Heart left ventricle (tissue), 16 donors: ENCODE measurements around the gene VRK2. TPM values are rescaled to one million over a fixed set of nuclear protein-coding genes. Genes with fewer than 3 reads are reported as not detected.
"Not testable (repeated sequence)": the region's sequence is repeated elsewhere in the genome, so short reads cannot be mapped to it uniquely, and the experiment has no call there.

Experiments used
- ATAC-seq, 4 donors: fragments of 200-7000 bp; cut with Tn5 transposase; one replicate each; pipeline ENCODE4 v1.9.1; 2020 to 2022; ENCODE audit warnings: moderate library complexity in 4 of 4, mild to moderate bottlenecking in 3 of 4, moderate number of reproducible peaks in 1 of 4
- DNase-seq, 5 donors: peaks; one replicate each; pipeline ENCODE4 v3.0.0-alpha.2; 2020
- H3K27ac ChIP-seq, 12 donors: fragments of 200-600 bp; sonication (generic) in 4 of 12; one replicate each; pipeline versions ENCODE4 v1.5.0 to v1.8.0; 2016 to 2022; ENCODE audit warnings: mild to moderate bottlenecking in 2 of 12
- H3K27me3 ChIP-seq, 9 donors: fragments of 200-600 bp; sonication (generic) in 2 of 9; one replicate each; pipeline versions ENCODE4 v1.5.1 to v1.8.0; 2016 to 2022; ENCODE audit warnings: mild to moderate bottlenecking in 3 of 9
- H3K36me3 ChIP-seq, 9 donors: fragments of 200-600 bp; sonication (generic) in 2 of 9; one replicate each; pipeline versions ENCODE4 v1.5.0 to v1.8.0; 2018 to 2022; ENCODE audit warnings: mild to moderate bottlenecking in 2 of 9
- H3K4me1 ChIP-seq, 12 donors: fragments of 200-600 bp; sonication (generic) in 4 of 12; one replicate each; pipeline versions ENCODE4 v1.5.0 to v1.8.0; 2016 to 2022; ENCODE audit warnings: mild to moderate bottlenecking in 3 of 12
- H3K4me3 ChIP-seq, 12 donors: fragments of 200-600 bp; sonication (generic) in 4 of 12; one replicate each; pipeline versions ENCODE4 v1.5.0 to v1.8.0; 2017 to 2022; ENCODE audit warnings: mild to moderate bottlenecking in 9 of 12, moderate library complexity in 4 of 12
- H3K9me3 ChIP-seq, 12 donors: fragments of 200-600 bp; sonication (generic) in 4 of 12; one replicate each; pipeline versions ENCODE4 v1.5.0 to v1.8.0; 2016 to 2022; ENCODE audit warnings: mild to moderate bottlenecking in 1 of 12
- POLR2A ChIP-seq, 2 donors: fragments of 450-650 bp; IDR thresholded peaks; one replicate each; pipeline ENCODE4 v1.6.1; 2017; ENCODE audit warnings: antibody characterized with exemption in 2 of 2, mild to moderate bottlenecking in 2 of 2, moderate library complexity in 2 of 2
- WGBS, 4 donors: extraction: QIAGEN DNeasy Blood & Tissue Kit in 2 of 4; methylation state at CpG; one replicate each; pipeline versions ENCODE4 v1.1.5 to v1.1.7; 2013 to 2018; 5-methylcytosine and 5-hydroxymethylcytosine counted together
- intact Hi-C, 10 donors: fragments of 100-400 bp; cut with DNase I; formaldehyde crosslinking; loops; one replicate each; pipeline versions ENCODE4 v1.11.1 to v1.14.2; 2022
- polyA plus RNA-seq, 2 donors: library from polyadenylated mRNA; stranded (reverse); fragments of 200-250 nt; gene quantifications; one replicate each; pipeline ENCODE4 v1.2.3, GENCODE V29; 2013
- total RNA-seq, 9 donors: library from RNA; depleted of rRNA in 2 of 9; stranded (reverse); fragments of >200 nt in 2 of 9; fragmentation: NEBNext Ultra II Directional in 3 of 9; extraction: Animal tissue kit (Norgen Biotek cat#: 25700) in 3 of 9; gene quantifications; one replicate each; pipeline versions ENCODE4 v1.1.0 to v1.2.4, GENCODE V29; 2016 to 2023
- TF ChIP-seq, protein P1 (sequence below), 12 donors: fragments of 200-600 bp; sonication (generic) in 4 of 12; IDR thresholded peaks; one replicate each; pipeline versions ENCODE4 v1.5.0 to v1.8.0; 2018 to 2022; ENCODE audit warnings: antibody characterized with exemption in 12 of 12, mild to moderate bottlenecking in 5 of 12
- donor health status: ischemic (EF 13 %, LVEDD 7.1; RV severe dilation, severe dysfunction).
- donor health status: healthy with polysubstance abuse.
- donor health status: DM: no; HTN: yes; CAD: no.
- donor health status: DM: no; HTN: no; CAD: no.
- donor health status: ischemic (EF 25% LVEDD 6.9; RV normal size, moderate dysfunction).
- donor health status: ischemic (EF 25% LVEDD 5.7; RV mildly dilated, moderate dysfunction).
- donor health status: healthy.
- donor health status: DM: yes; HTN: yes; CAD: no.
- donor health status: ischemic (EF 35%, LVEDD 5.7; RV mildly dilated, moderate dysfunction).
- donor health status: nonischemic (EF 11% LVEDD 7.7; RV severe dilation, severe dysfunction).
- donor health status: DM: yes; HTN: yes; CAD: no.
- donor health status: PGD.
- donor health status: ischemic (EF 29% LVEDD 5.4; RV normal size, mild dysfunction).
- donor health status: nonischemic (EF 23%, LVEDD 6.1; RV moderate dilation, normal function).

VRK2 gene
- total and polyA plus RNA-seq, 11 donors: 8.0 to 35.0 (median 26.8) TPM

DNA sequence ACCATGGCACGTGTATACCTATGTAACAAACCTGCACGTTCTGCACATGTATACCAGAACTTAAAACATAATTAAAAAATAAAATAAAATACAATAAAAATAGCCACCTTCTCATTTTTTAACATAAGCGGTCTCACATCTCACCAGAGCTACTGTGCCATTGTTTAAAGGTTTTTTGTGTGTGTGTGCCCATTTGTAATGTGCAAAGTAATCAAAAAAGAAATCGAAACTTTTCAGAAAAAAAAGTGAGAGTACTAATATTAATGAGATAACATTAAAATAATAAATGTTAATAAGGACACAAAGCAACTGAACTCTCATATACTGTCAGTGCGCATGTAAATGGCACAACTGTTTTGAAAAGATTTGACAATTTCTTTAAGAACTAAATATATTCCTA, 134.0 kb downstream of the VRK2 start:
- Histone ChIP-seq H3K9me3 (peaks cover 0 to 14% (median 0%) of the 10 kb centered on the region in 12 donors), H3K27me3 (no peaks in the 10 kb centered on the region), H3K4me1 (no peaks in the 10 kb centered on the region), H3K36me3 (peaks cover 0 to 11% (median 0%) of the 10 kb centered on the region in 9 donors), H3K4me3 (no peak overlapping the region), H3K27ac (no peak overlapping the region)
- ATAC-seq (no peak), DNase-seq (no peak)
- WGBS, 4 donors: 96 to 99% (median 97%) methylated on average over 5 of the region's 5 CpGs
- intact Hi-C loops: no loop called here
- TF ChIP-seq, protein P1, sequence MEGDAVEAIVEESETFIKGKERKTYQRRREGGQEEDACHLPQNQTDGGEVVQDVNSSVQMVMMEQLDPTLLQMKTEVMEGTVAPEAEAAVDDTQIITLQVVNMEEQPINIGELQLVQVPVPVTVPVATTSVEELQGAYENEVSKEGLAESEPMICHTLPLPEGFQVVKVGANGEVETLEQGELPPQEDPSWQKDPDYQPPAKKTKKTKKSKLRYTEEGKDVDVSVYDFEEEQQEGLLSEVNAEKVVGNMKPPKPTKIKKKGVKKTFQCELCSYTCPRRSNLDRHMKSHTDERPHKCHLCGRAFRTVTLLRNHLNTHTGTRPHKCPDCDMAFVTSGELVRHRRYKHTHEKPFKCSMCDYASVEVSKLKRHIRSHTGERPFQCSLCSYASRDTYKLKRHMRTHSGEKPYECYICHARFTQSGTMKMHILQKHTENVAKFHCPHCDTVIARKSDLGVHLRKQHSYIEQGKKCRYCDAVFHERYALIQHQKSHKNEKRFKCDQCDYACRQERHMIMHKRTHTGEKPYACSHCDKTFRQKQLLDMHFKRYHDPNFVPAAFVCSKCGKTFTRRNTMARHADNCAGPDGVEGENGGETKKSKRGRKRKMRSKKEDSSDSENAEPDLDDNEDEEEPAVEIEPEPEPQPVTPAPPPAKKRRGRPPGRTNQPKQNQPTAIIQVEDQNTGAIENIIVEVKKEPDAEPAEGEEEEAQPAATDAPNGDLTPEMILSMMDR (IDR thresholded peaks at IDR 0.05): no peak
- TF ChIP-seq POLR2A (IDR thresholded peaks at IDR 0.05): no peak

DNA sequence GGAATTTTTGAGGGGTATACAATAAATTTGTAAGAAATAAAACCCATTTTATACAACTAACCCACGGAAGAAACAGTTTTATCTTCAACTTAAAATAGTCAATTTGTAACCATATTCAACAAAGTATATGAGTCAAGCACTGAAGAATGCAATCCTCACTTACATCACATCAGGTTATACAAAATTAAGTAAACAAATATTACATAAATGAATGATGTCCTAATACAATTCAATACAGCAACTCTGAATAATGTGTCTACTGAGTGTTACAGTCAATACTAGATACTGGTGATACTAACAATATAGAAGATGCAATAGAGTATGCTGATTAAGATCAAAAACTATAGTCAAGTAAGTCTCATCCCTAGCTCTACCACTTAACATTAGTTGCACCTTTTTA, 135.9 kb downstream of the VRK2 start:
- Histone ChIP-seq H3K27me3 (no peaks in the 10 kb centered on the region), H3K4me1 (no peaks in the 10 kb centered on the region), H3K4me3 (no peak overlapping the region), H3K36me3 (peaks cover 0 to 11% (median 0%) of the 10 kb centered on the region in 9 donors), H3K9me3 (peaks cover 0 to 15% (median 0%) of the 10 kb centered on the region in 12 donors), H3K27ac (no peak overlapping the region)
- WGBS, 4 donors: 94 to 100% (median 97%) methylated on average over 1 of the region's 1 CpG
- TF ChIP-seq, protein P1 (IDR thresholded peaks at IDR 0.05): no peak
- no peak for TF ChIP-seq POLR2A (IDR thresholded peaks at IDR 0.05)
- DNase-seq (no peak), ATAC-seq (no peak)
- intact Hi-C loops: no loop called here

DNA sequence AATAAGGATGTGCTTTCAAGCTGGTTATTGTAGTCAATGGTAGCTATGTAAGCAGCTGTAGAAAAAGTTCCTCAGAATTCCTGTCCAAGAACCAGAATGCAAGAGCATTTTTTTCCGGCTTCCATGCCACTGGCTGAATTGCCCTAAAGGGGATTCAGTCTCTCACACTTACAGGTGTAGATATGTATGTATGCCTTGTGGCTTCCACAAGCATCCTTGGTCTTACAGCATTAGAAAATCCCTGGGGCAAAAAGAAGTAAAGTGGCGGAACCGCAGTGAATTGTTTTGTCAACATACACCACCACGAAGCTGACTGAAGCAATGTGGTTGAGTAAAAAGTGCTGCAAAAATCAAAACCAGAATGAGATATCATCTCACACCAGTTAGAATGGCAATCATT, 139.9 kb downstream of the VRK2 start:
- Histone ChIP-seq H3K27ac (no peak overlapping the region), H3K4me1 (no peaks in the 10 kb centered on the region), H3K27me3 (no peaks in the 10 kb centered on the region), H3K36me3 (peaks cover 0 to 20% (median 0%) of the 10 kb centered on the region in 9 donors), H3K4me3 (no peak overlapping the region), H3K9me3 (peaks cover 0 to 8% (median 0%) of the 10 kb centered on the region in 12 donors)
- TF ChIP-seq POLR2A (IDR thresholded peaks at IDR 0.05): no peak
- TF ChIP-seq, protein P1 (IDR thresholded peaks at IDR 0.05): no peak
- WGBS, 4 donors: 83 to 98% (median 88%) methylated on average over 4 of the region's 4 CpGs
- DNase-seq (no peak), ATAC-seq (no peak)
- intact Hi-C loops: no loop called here

DNA sequence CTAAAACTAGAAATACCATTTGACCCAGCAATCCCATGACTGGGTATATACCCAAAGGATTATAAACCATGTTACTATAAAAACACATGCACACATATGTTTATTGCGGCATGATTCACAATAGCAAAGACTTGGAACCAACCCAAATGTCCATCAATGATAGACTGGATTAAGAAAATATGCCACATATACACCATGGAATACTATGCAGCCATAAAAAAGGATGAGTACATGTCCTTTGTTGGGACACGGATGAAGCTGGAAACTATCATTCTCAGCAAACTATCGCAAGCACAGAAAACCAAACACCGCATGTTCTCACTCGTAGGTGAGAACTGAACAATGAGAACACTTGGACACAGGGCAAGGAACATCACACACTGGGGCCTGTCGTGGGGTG, 140.4 kb downstream of the VRK2 start:
- DNase-seq, H3K4me1 ChIP-seq, H3K27me3 ChIP-seq, intact Hi-C loops, H3K9me3 ChIP-seq, ATAC-seq, H3K27ac ChIP-seq, H3K4me3 ChIP-seq: not testable (repeated sequence)
- peaks cover 0 to 20% (median 0%) of the 10 kb centered on the region in 9 donors for H3K36me3 ChIP-seq
- WGBS, 4 donors: 92 to 100% (median 99%) methylated on average over 6 of the region's 6 CpGs

DNA sequence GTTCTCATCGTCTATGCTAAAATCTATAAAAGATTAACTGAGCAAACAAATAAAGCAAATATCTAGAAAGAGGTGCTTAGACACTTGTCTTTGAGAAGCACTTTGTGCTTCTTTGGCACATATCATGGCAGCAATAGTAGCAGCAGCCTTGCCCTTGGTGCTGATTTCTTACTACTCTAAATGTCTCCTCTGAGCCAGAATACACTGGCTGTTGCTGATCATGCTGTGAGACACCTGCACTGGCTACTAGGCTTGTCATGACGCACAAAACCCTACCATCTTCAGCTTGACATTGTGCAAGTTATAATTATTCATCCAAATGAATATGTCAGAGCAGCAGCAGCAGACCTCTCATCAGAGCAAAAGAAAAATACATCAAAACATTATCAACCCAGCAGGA, 147.9 kb downstream of the VRK2 start:
- DNase-seq (no peak), ATAC-seq (no peak)
- Histone ChIP-seq H3K9me3 (no peaks in the 10 kb centered on the region), H3K36me3 (peaks cover 0 to 19% (median 0%) of the 10 kb centered on the region in 9 donors), H3K4me3 (no peak overlapping the region), H3K27ac (no peak overlapping the region), H3K27me3 (no peaks in the 10 kb centered on the region), H3K4me1 (no peaks in the 10 kb centered on the region)
- WGBS, 4 donors: 86 to 96% (median 92%) methylated on average over 2 of the region's 2 CpGs
- TF ChIP-seq, protein P1 (IDR thresholded peaks at IDR 0.05): no peak
- no peak for TF ChIP-seq POLR2A (IDR thresholded peaks at IDR 0.05)
- intact Hi-C loops: no loop called here
